Spleen (tissue), 7 donors: ENCODE data around the gene ANAPC7.

ENCODE experiments used
- POLR2A ChIP-seq, 3 donors: fragments of 450-650 bp; IDR thresholded peaks; one replicate each; pipeline ENCODE4 v1.5.1; 2017; ENCODE audit warnings: antibody characterized with exemption in 3 of 3, mild to moderate bottlenecking in 1 of 3
- POLR2AphosphoS5 ChIP-seq, 3 donors: sonication (generic); formaldehyde crosslinking; IDR thresholded peaks; one replicate each; pipeline ENCODE4 v1.5.1; 2017; ENCODE audit warnings: antibody characterized with exemption in 3 of 3
- TF ChIP-seq, protein P1 (sequence below), 11 experiments: fragments of 200-600 bp in 7 of 11; fragments of 450-650 bp in 4 of 11; sonication (generic) in 4 of 11; IDR thresholded peaks in 8 of 11; conservative IDR thresholded peaks in 3 of 11; 1 replicate in 7 of 11; 2 replicates in 4 of 11; pipeline versions ENCODE4 v1.4.0 to v1.8.0; 2016 to 2021; ENCODE audit warnings: antibody characterized with exemption in 11 of 11, inconsistent platforms in 4 of 11, mild to moderate bottlenecking in 1 of 11
- donor health status: DM: no; HTN: no; CAD: no; lungs with moderate emphysema.
- donor health status: DM: no; HTN: no; CAD: no.
- donor health status: DM: no; HTN: no; CAD: no.

DNA sequence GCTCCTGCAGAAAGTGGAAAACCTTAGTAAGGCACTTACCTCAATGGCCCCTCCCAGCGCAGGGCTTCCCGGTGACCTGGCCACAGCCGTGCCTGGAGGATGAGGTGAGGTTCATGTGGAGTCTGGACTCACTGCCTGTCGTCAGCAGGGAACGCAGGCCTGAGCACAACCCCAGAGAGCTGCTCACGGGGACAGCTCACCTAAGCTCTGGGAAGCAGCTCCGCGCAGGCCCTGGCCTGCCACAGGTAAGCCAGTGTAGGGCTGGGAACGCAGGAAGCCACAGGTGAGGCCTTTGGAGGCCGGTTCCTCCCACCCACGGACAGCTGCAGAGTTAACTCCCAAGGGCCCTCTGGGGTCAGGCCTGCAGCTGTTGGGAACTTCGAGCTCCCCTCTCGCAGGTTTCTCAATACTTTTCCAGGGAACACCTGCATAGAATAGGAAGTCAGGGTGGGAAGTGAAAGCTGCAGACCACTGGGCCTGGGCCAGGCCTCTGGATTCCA lies 32.7 kb downstream of the ANAPC7 start:
- no peak for TF ChIP-seq POLR2A (IDR thresholded peaks at IDR 0.05)
- TF ChIP-seq, protein P1, sequence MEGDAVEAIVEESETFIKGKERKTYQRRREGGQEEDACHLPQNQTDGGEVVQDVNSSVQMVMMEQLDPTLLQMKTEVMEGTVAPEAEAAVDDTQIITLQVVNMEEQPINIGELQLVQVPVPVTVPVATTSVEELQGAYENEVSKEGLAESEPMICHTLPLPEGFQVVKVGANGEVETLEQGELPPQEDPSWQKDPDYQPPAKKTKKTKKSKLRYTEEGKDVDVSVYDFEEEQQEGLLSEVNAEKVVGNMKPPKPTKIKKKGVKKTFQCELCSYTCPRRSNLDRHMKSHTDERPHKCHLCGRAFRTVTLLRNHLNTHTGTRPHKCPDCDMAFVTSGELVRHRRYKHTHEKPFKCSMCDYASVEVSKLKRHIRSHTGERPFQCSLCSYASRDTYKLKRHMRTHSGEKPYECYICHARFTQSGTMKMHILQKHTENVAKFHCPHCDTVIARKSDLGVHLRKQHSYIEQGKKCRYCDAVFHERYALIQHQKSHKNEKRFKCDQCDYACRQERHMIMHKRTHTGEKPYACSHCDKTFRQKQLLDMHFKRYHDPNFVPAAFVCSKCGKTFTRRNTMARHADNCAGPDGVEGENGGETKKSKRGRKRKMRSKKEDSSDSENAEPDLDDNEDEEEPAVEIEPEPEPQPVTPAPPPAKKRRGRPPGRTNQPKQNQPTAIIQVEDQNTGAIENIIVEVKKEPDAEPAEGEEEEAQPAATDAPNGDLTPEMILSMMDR (IDR thresholded peaks at IDR 0.05 in 8 of 11, conservative IDR thresholded peaks at IDR 0.05 in 3 of 11) = no peak
- TF ChIP-seq POLR2AphosphoS5 (IDR thresholded peaks at IDR 0.05) = peak in 2 of 3 donors; percentile 17 to 56
